A204.1 (cell line): ENCODE data around the gene ENDOU.
"Not testable (repeated sequence)": the region's sequence is repeated elsewhere in the genome, so short reads cannot be mapped to it uniquely, and the experiment has no call there.

Experiments
- FAIRE-seq: peaks from 2 replicates; lab custom pipeline; 2012; peaks lifted over from hg19 to GRCh38; lab: Jason Lieb, UNC

ENDOU gene

GRCh38 chr12:47672068-47672467 is 53.2 kb downstream of the ENDOU start:
- no peak for FAIRE-seq

- not testable (repeated sequence) for FAIRE-seq
Measured at GRCh38 chr12:47667935-47668334, 57.4 kb downstream of the ENDOU start.
